ENCODE measurements around the gene ULK4.
A peak's percentile ranks its signal among the peaks of the same experiment; 100 is the strongest.
"Not testable (repeated sequence)": the region's sequence is repeated elsewhere in the genome, so short reads cannot be mapped to it uniquely, and the experiment has no call there.

ULK4 gene

GRCh38 chr3:41457176-41457575 lies 504.7 kb downstream of the ULK4 start:
- no peaks in the 10 kb centered on the region for H3K36me3 ChIP-seq (ENCODE audit: insufficient read depth, low read length)
- no peak overlapping the region for H3K4me3 ChIP-seq (ENCODE audit: low read length, poor library complexity, severe bottlenecking)
- peaks cover 5% of the 10 kb centered on the region for H3K4me1 ChIP-seq (ENCODE audit: insufficient read depth, low read length, poor library complexity, severe bottlenecking)
- no peak overlapping the region for H3K9ac ChIP-seq (ENCODE audit: low read depth, low read length, poor library complexity, severe bottlenecking)
- H4K20me1 ChIP-seq (ENCODE audit: insufficient read depth, low read length, poor library complexity, severe bottlenecking) = no peaks in the 10 kb centered on the region
- H3K27me3 ChIP-seq (ENCODE audit: insufficient read depth, low read length, poor library complexity, severe bottlenecking) = no peaks in the 10 kb centered on the region
- H3F3A ChIP-seq (ENCODE audit: low read depth) = no peaks in the 10 kb centered on the region
- no peak overlapping the region for H2AFZ ChIP-seq (ENCODE audit: low read length)
- TF ChIP-seq CTCF (conservative IDR thresholded peaks at IDR 0.05; ENCODE audit: low read length) (no peak), EZH2phosphoT487 (IDR thresholded peaks at IDR 0.05; ENCODE audit: borderline replicate concordance) (no peak)
- H3K79me2 ChIP-seq (ENCODE audit: insufficient read depth, low read length) = no peaks in the 10 kb centered on the region
- H3K9me3 ChIP-seq (ENCODE audit: insufficient read depth, low read depth, low read length) = no peaks in the 10 kb centered on the region
- no peaks in the 10 kb centered on the region for H3K9me2 ChIP-seq (replicated peaks; ENCODE audit: low read depth, low read length)
- H3K4me2 ChIP-seq (ENCODE audit: low read depth, low read length, poor library complexity, severe bottlenecking) = no peak overlapping the region

GRCh38 chr3:41456162-41456561 lies 505.7 kb downstream of the ULK4 start:
- Histone ChIP-seq H3K79me2 (ENCODE audit: insufficient read depth, low read length) (no peaks in the 10 kb centered on the region), H3K4me1 (ENCODE audit: insufficient read depth, low read length, poor library complexity, severe bottlenecking) (no peaks in the 10 kb centered on the region), H3K4me3 (ENCODE audit: low read length, poor library complexity, severe bottlenecking) (no peak overlapping the region), H2AFZ (ENCODE audit: low read length) (no peak overlapping the region), H3K9ac (ENCODE audit: low read depth, low read length, poor library complexity, severe bottlenecking) (no peak overlapping the region), H3K9me3 (ENCODE audit: insufficient read depth, low read depth, low read length) (no peaks in the 10 kb centered on the region), H3K9me2 (replicated peaks; ENCODE audit: low read depth, low read length) (no peaks in the 10 kb centered on the region), H3K4me2 (ENCODE audit: low read depth, low read length, poor library complexity, severe bottlenecking) (no peak overlapping the region), H3K27me3 (ENCODE audit: insufficient read depth, low read length, poor library complexity, severe bottlenecking) (no peaks in the 10 kb centered on the region), H3F3A (ENCODE audit: low read depth) (no peaks in the 10 kb centered on the region), H3K36me3 (ENCODE audit: insufficient read depth, low read length) (no peaks in the 10 kb centered on the region), H4K20me1 (ENCODE audit: insufficient read depth, low read length, poor library complexity, severe bottlenecking) (no peaks in the 10 kb centered on the region)
- TF ChIP-seq CTCF (conservative IDR thresholded peaks at IDR 0.05; ENCODE audit: low read length) = no peak
- no peak for TF ChIP-seq EZH2phosphoT487 (IDR thresholded peaks at IDR 0.05; ENCODE audit: borderline replicate concordance)

GRCh38 chr3:41453618-41454017 lies 508.3 kb downstream of the ULK4 start:
- H3K36me3 ChIP-seq (ENCODE audit: insufficient read depth, low read length); H3K4me3 ChIP-seq (ENCODE audit: low read length, poor library complexity, severe bottlenecking); H3K9me2 ChIP-seq (replicated peaks; ENCODE audit: low read depth, low read length); H3K4me2 ChIP-seq (ENCODE audit: low read depth, low read length, poor library complexity, severe bottlenecking); H2AFZ ChIP-seq (ENCODE audit: low read length); H3K79me2 ChIP-seq (ENCODE audit: insufficient read depth, low read length); H3K4me1 ChIP-seq (ENCODE audit: insufficient read depth, low read length, poor library complexity, severe bottlenecking); H3F3A ChIP-seq (ENCODE audit: low read depth); H3K9ac ChIP-seq (ENCODE audit: low read depth, low read length, poor library complexity, severe bottlenecking); H3K9me3 ChIP-seq (ENCODE audit: insufficient read depth, low read depth, low read length); H4K20me1 ChIP-seq (ENCODE audit: insufficient read depth, low read length, poor library complexity, severe bottlenecking); H3K27me3 ChIP-seq (ENCODE audit: insufficient read depth, low read length, poor library complexity, severe bottlenecking): not testable (repeated sequence)

- no peaks in the 10 kb centered on the region for H3K9me3 ChIP-seq (ENCODE audit: insufficient read depth, low read depth, low read length)
- TF ChIP-seq EZH2phosphoT487 (IDR thresholded peaks at IDR 0.05; ENCODE audit: borderline replicate concordance) = no peak
- peak; percentile 50 for TF ChIP-seq CTCF (conservative IDR thresholded peaks at IDR 0.05; ENCODE audit: low read length)
- no peak overlapping the region for H3K4me3 ChIP-seq (ENCODE audit: low read length, poor library complexity, severe bottlenecking)
- H3K4me1 ChIP-seq (ENCODE audit: insufficient read depth, low read length, poor library complexity, severe bottlenecking) = no peaks in the 10 kb centered on the region
- no peaks in the 10 kb centered on the region for H3F3A ChIP-seq (ENCODE audit: low read depth)
- H2AFZ ChIP-seq (ENCODE audit: low read length) = no peak overlapping the region
- no peaks in the 10 kb centered on the region for H3K79me2 ChIP-seq (ENCODE audit: insufficient read depth, low read length)
- H3K27me3 ChIP-seq (ENCODE audit: insufficient read depth, low read length, poor library complexity, severe bottlenecking) = no peaks in the 10 kb centered on the region
- H3K9me2 ChIP-seq (replicated peaks; ENCODE audit: low read depth, low read length) = no peaks in the 10 kb centered on the region
- no peaks in the 10 kb centered on the region for H3K36me3 ChIP-seq (ENCODE audit: insufficient read depth, low read length)
- H3K4me2 ChIP-seq (ENCODE audit: low read depth, low read length, poor library complexity, severe bottlenecking) = no peak overlapping the region
- H4K20me1 ChIP-seq (ENCODE audit: insufficient read depth, low read length, poor library complexity, severe bottlenecking) = no peaks in the 10 kb centered on the region
- H3K9ac ChIP-seq (ENCODE audit: low read depth, low read length, poor library complexity, severe bottlenecking) = no peak overlapping the region
Observed at GRCh38 chr3:41450416-41451231, 511.3 kb downstream of the ULK4 start.
